Measurements from ENCODE around the gene TMEM250. TPM values are rescaled to one million over a fixed set of nuclear protein-coding genes. Genes with fewer than 3 reads are reported as not detected.

The TMEM250 gene
- total and polyA plus RNA-seq, 9 of the 15 experiments (the other 6 are each of a cell fraction or from before 2014, with no cell fraction given) = 0.32 to 44.6 (median 12.2) TPM

DNA sequence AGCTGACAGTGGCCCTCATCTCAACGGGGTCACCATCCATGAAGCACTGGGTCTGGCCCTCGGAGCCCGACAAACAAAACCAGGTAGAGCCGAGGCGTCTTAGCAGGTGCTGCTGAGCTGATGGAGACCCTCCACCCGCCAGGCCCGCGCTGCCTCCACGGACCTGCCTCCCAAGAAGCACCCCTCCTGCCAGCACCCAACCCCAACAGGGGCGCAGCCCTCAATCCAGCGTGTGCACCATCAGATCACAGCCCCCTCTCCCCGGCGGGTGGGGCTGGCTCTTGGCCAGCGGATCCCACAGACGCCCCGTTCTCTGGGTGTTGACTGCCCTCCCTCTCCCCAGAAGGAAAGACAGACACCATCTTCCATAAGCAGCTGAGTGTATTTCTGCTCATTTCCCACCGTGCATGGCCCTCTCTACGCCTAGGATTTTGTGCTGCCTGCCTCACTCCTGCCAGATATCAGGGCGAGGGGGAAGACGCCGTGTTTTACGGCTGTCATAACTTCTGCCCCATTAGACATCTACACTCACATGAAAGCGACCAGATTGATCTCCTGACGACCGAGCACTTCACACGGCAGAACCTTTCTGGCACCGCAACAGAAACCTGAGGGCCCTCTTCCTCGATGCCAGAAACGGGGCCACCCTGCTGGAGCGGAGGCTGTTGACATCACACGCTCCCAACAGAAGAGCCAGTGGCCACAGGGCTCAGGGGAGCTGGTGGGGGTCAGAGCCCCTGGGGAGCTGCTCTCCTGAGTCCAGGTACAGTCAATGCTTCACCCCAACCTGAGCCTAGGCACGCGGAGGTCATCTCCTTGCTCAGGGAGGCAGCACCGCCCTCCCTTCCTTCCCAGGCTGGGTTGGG, 35.9 kb downstream of the TMEM250 start:
- Histone ChIP-seq H3K79me2 (ENCODE audit: control insufficient read depth, insufficient read depth, low read length) (peaks cover 97% of the 10 kb centered on the region), H3K4me3 (no peak overlapping the region), H3K36me3 (ENCODE audit: control insufficient read depth, insufficient read depth, low read length) (peaks cover 52% of the 10 kb centered on the region; the same call in 2 of the 3 replicates), H3K4me1 (replicated peaks in 1 of 2; ENCODE audit: control insufficient read depth in 2 of 2, insufficient read depth in 2 of 2, low read length in 2 of 2) (peaks cover 0 to 85% of the 10 kb centered on the region in 2 experiments; a peak in 2 of 5 replicates), H3K27ac (ENCODE audit: extremely low read depth, low read depth, low read length) (no peak overlapping the region), H3K27me3 (ENCODE audit: control insufficient read depth in 2 of 2, insufficient read depth in 2 of 2, low read length in 2 of 2) (no peaks in the 10 kb centered on the region), H3K4me2 (ENCODE audit: insufficient read depth, low read length) (no peak overlapping the region), H4K20me1 (replicated peaks; ENCODE audit: control insufficient read depth, insufficient read depth, low read length) (peaks cover 50% of the 10 kb centered on the region), H3K9me1 (ENCODE audit: control insufficient read depth, insufficient read depth, low read length) (peaks cover 5% of the 10 kb centered on the region), H3K9ac (ENCODE audit: insufficient read depth in 1 of 2, low read depth in 2 of 2, low read length in 2 of 2) (peak overlapping the region in 1 of 2 experiments; percentile 30; a peak in 1 of 4 replicates), H3K9me3 (replicated peaks; ENCODE audit: control insufficient read depth, insufficient read depth, low read depth, low read length) (no peaks in the 10 kb centered on the region), H2AFZ (ENCODE audit: low read depth, low read length) (no peak overlapping the region)
- no TSS peak for BruUV-seq (replicated peaks)
- in situ Hi-C loops (cut with MboI) = no loop called here
- no peak for FAIRE-seq
- DNase-seq (ENCODE audit: extremely low read depth in 1 of 4, low spot score in 3 of 4) = no peak
- CTCF ChIA-PET (ENCODE audit: low intra/inter-chr PET ratio) = no interaction called here
- TF ChIP-seq CBFB (CRISPR knock-in tag; IDR thresholded peaks at IDR 0.05) (no peak), NFIC (IDR thresholded peaks at IDR 0.05) (peak; percentile 39), FIP1L1 (IDR thresholded peaks at IDR 0.05; ENCODE audit: low read depth, low read length, poor library complexity, severe bottlenecking) (peak; percentile 38)
- intact Hi-C loops (cut with micrococcal nuclease) = no loop called here
- POLR2A ChIA-PET = interaction anchor here (1.0 kb wide), 1 partner anchor 12 kb away, joined by 3 read pairs; no protein-coding TSS in a partner anchor
- ATAC-seq = no peak
- 87% methylated on average over 25 of the region's 34 CpGs for WGBS (ENCODE audit: insufficient coverage, low coverage, missing lambda C conversion rate)
